SK-N-SH treated with all-trans-retinoic acid at 6 μM for 48 hours (cell line): ENCODE data around the gene ARHGEF6.

Source experiments
- ARNTL ChIP-seq: fragments of 450-650 bp; formaldehyde crosslinking; IDR thresholded peaks from 2 replicates; pipeline ENCODE4 v1.5.0; 2020; ENCODE audit warnings: low read depth, mild to moderate bottlenecking, moderate library complexity, borderline replicate concordance
- ESRRG ChIP-seq: fragments of 250-450 bp; sonication (Bioruptor Pico); IDR thresholded peaks from 2 replicates; pipeline ENCODE4 v1.6.1; 2021; ENCODE audit warnings: mild to moderate bottlenecking
- OSR1 ChIP-seq: fragments of 250-450 bp; sonication (Bioruptor Pico); IDR thresholded peaks from 2 replicates; pipeline ENCODE4 v1.8.0; 2022; ENCODE audit warnings: moderate library complexity, mild to moderate bottlenecking, inconsistent platforms
- PATZ1 ChIP-seq: fragments of 250-450 bp; sonication (Bioruptor Pico); IDR thresholded peaks from 2 replicates; pipeline ENCODE4 v1.8.0; 2020; ENCODE audit warnings: mild to moderate bottlenecking, moderate library complexity, borderline replicate concordance
- RARB ChIP-seq: fragments of 250-450 bp; sonication (Bioruptor Pico); IDR thresholded peaks from 2 replicates; pipeline ENCODE4 v1.8.0; 2021; ENCODE audit warnings: mild to moderate bottlenecking, moderate library complexity
- SNAI2 ChIP-seq: fragments of 250-450 bp; sonication (Bioruptor Pico); IDR thresholded peaks from 2 replicates; pipeline ENCODE4 v1.5.0; 2020; ENCODE audit warnings: mild to moderate bottlenecking, moderate library complexity
- ZC3H10 ChIP-seq: fragments of 250-450 bp; sonication (Bioruptor Pico); IDR thresholded peaks from 2 replicates; pipeline ENCODE4 v1.5.1; 2021; ENCODE audit warnings: mild to moderate bottlenecking, moderate library complexity
- ZNF565 ChIP-seq: fragments of 450-650 bp; formaldehyde crosslinking; conservative IDR thresholded peaks from 2 replicates; pipeline ENCODE4 v1.5.0; 2020; ENCODE audit warnings: low read depth, mild to moderate bottlenecking, moderate library complexity
- ZNF70 ChIP-seq: fragments of 450-650 bp; formaldehyde crosslinking; IDR thresholded peaks from 2 replicates; pipeline ENCODE4 v1.5.0; 2020; ENCODE audit warnings: mild to moderate bottlenecking, moderate library complexity

GRCh38 chrX:136636121-136636520 lies 144.6 kb downstream of the ARHGEF6 start:
- TF ChIP-seq PATZ1 (CRISPR knock-in tag) = no peak
- no peak for TF ChIP-seq ZNF70
- no peak for TF ChIP-seq ZC3H10 (CRISPR knock-in tag)
- no peak for TF ChIP-seq ESRRG (CRISPR knock-in tag)
- TF ChIP-seq OSR1 = no peak
- no peak for TF ChIP-seq SNAI2 (CRISPR knock-in tag)
- TF ChIP-seq ARNTL (CRISPR knock-in tag) = no peak
- no peak for TF ChIP-seq ZNF565 (CRISPR knock-in tag)
- no peak for TF ChIP-seq RARB (CRISPR knock-in tag)
